Tibial nerve (tissue), 4 donors: Measurements from ENCODE around the gene HCN1. TPM values are rescaled to one million over a fixed set of nuclear protein-coding genes. Genes with fewer than 3 reads are reported as not detected.
"Not testable (repeated sequence)": the region's sequence is repeated elsewhere in the genome, so short reads cannot be mapped to it uniquely, and the experiment has no call there.

Experiments
- DNase-seq, 2 donors: peaks; one replicate each; pipeline ENCODE4 v3.0.0-alpha.2; 2019; ENCODE audit warnings: low spot score in 2 of 2
- H3K27ac ChIP-seq, 4 donors: fragments of 200-600 bp; sonication (generic) in 3 of 4; one replicate each; pipeline ENCODE4 v1.5.1; 2017 to 2019; ENCODE audit warnings: mild to moderate bottlenecking in 1 of 4
- H3K27me3 ChIP-seq, 2 donors: fragments of 200-600 bp; sonication (generic) in 1 of 2; one replicate each; pipeline versions ENCODE4 v1.5.1 to v1.6.0; 2017 to 2019
- H3K36me3 ChIP-seq, 3 donors: fragments of 200-600 bp; sonication (generic); one replicate each; pipeline ENCODE4 v1.5.1; 2018 to 2019
- H3K4me1 ChIP-seq, 4 donors: fragments of 200-600 bp; sonication (generic) in 3 of 4; one replicate each; pipeline ENCODE4 v1.5.1; 2017 to 2019
- H3K4me3 ChIP-seq, 4 donors: fragments of 200-600 bp; sonication (generic) in 3 of 4; one replicate each; pipeline ENCODE4 v1.5.1; 2017 to 2019; ENCODE audit warnings: mild to moderate bottlenecking in 1 of 4, moderate library complexity in 1 of 4
- H3K9me3 ChIP-seq, 4 donors: fragments of 200-600 bp; sonication (generic) in 3 of 4; one replicate each; pipeline ENCODE4 v1.5.1; 2017 to 2019
- EP300 ChIP-seq, 2 donors: sonication (generic); formaldehyde crosslinking; IDR thresholded peaks; one replicate each; pipeline ENCODE4 v1.6.1; 2017; ENCODE audit warnings: antibody characterized with exemption in 2 of 2, mild to moderate bottlenecking in 1 of 2
- POLR2A ChIP-seq, 2 donors: fragments of 450-650 bp; IDR thresholded peaks; one replicate each; pipeline ENCODE4 v1.6.1; 2017; ENCODE audit warnings: antibody characterized with exemption in 2 of 2, mild to moderate bottlenecking in 2 of 2, moderate library complexity in 2 of 2
- WGBS, 2 donors: methylation state at CpG; one replicate each; pipeline ENCODE4 v1.1.5; 2018; 5-methylcytosine and 5-hydroxymethylcytosine counted together
- total RNA-seq, 4 donors: library from RNA; depleted of rRNA; stranded (reverse); fragments of >200 nt; gene quantifications; one replicate each; pipeline ENCODE4 v1.1.0, GENCODE V29; 2016
- TF ChIP-seq, protein P1 (sequence below), 5 experiments: fragments of 200-600 bp in 3 of 5; fragments of 450-650 bp in 2 of 5; sonication (generic) in 3 of 5; IDR thresholded peaks; one replicate each; pipeline ENCODE4 v1.5.1; 2016 to 2019; ENCODE audit warnings: antibody characterized with exemption in 5 of 5, mild to moderate bottlenecking in 3 of 5, moderate library complexity in 2 of 5

The HCN1 gene
- total RNA-seq, 4 donors from 2014 or later, result 16.2 to 21.9 (median 17.7) TPM

GRCh38 chr5:45355189-45355992, 340.8 kb downstream of the HCN1 start:
- DNase-seq, result no peak
- Histone ChIP-seq H3K27ac (no peak overlapping the region), H3K27me3 (no peaks in the 10 kb centered on the region), H3K9me3 (no peaks in the 10 kb centered on the region), H3K4me1 (no peaks in the 10 kb centered on the region), H3K4me3 (no peak overlapping the region), H3K36me3 (no peaks in the 10 kb centered on the region)
- TF ChIP-seq POLR2A (IDR thresholded peaks at IDR 0.05), result no peak
- TF ChIP-seq, protein P1, sequence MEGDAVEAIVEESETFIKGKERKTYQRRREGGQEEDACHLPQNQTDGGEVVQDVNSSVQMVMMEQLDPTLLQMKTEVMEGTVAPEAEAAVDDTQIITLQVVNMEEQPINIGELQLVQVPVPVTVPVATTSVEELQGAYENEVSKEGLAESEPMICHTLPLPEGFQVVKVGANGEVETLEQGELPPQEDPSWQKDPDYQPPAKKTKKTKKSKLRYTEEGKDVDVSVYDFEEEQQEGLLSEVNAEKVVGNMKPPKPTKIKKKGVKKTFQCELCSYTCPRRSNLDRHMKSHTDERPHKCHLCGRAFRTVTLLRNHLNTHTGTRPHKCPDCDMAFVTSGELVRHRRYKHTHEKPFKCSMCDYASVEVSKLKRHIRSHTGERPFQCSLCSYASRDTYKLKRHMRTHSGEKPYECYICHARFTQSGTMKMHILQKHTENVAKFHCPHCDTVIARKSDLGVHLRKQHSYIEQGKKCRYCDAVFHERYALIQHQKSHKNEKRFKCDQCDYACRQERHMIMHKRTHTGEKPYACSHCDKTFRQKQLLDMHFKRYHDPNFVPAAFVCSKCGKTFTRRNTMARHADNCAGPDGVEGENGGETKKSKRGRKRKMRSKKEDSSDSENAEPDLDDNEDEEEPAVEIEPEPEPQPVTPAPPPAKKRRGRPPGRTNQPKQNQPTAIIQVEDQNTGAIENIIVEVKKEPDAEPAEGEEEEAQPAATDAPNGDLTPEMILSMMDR (IDR thresholded peaks at IDR 0.05), result no peak
- 93 to 98% methylated on average over 3 of the region's 3 CpGs for WGBS, 2 donors

- Histone ChIP-seq H3K27me3 (no peaks in the 10 kb centered on the region), H3K36me3 (no peaks in the 10 kb centered on the region), H3K9me3 (no peaks in the 10 kb centered on the region), H3K4me1 (no peaks in the 10 kb centered on the region), H3K4me3 (no peak overlapping the region), H3K27ac (no peak overlapping the region)
- DNase-seq, result no peak
- 79 to 85% methylated on average over 2 of the region's 2 CpGs for WGBS, 2 donors
- TF ChIP-seq EP300 (IDR thresholded peaks at IDR 0.05), result no peak
- TF ChIP-seq, protein P1 (IDR thresholded peaks at IDR 0.05), result no peak
- TF ChIP-seq POLR2A (IDR thresholded peaks at IDR 0.05), result no peak
Observed at GRCh38 chr5:45336464-45336863, 359.7 kb downstream of the HCN1 start.

- WGBS, 2 donors, result 73 to 83% methylated on average over 2 of the region's 2 CpGs
- no peak for DNase-seq
Observed at GRCh38 chr5:45335978-45336377, 360.2 kb downstream of the HCN1 start.

DNA sequence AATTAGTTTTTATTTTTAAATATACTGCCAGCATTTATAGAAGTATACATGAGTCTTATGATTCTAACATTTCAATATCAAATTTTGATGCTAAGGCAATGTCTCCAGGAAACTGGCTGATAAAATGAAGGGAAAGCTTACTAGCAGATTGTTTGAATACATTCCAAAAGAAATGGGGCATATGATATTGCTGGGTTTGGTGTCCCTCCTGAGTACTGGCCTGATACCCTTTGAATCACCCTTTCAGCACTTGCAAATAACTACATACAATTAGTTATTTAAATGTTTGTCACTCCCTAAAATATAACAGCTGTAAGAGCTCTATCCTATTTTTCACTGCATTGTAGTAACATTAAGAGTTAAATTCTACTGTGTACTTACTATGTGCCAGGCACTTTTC, 360.8 kb downstream of the HCN1 start:
- Histone ChIP-seq H3K9me3 (no peaks in the 10 kb centered on the region), H3K27me3 (no peaks in the 10 kb centered on the region), H3K4me3 (no peak overlapping the region), H3K4me1 (no peaks in the 10 kb centered on the region), H3K36me3 (no peaks in the 10 kb centered on the region), H3K27ac (no peak overlapping the region)
- no peak for DNase-seq
- TF ChIP-seq EP300 (IDR thresholded peaks at IDR 0.05) (no peak), POLR2A (IDR thresholded peaks at IDR 0.05) (no peak)
- TF ChIP-seq, protein P1 (IDR thresholded peaks at IDR 0.05), result no peak

More at GRCh38 chr5:45335978-45336377, 360.2 kb downstream of the HCN1 start:
- Histone ChIP-seq H3K27me3 (no peaks in the 10 kb centered on the region), H3K4me3 (no peak overlapping the region), H3K36me3 (no peaks in the 10 kb centered on the region), H3K4me1 (no peaks in the 10 kb centered on the region), H3K27ac (no peak overlapping the region), H3K9me3 (no peaks in the 10 kb centered on the region)
- no peak for TF ChIP-seq EP300 (IDR thresholded peaks at IDR 0.05)
- TF ChIP-seq, protein P1 (IDR thresholded peaks at IDR 0.05), result no peak
- TF ChIP-seq POLR2A (IDR thresholded peaks at IDR 0.05), result no peak

- 41 to 55% methylated on average over 1 of the region's 1 CpG for WGBS, 2 donors
- TF ChIP-seq, protein P1 (IDR thresholded peaks at IDR 0.05), result no peak
- no peak for TF ChIP-seq EP300 (IDR thresholded peaks at IDR 0.05)
- no peak for TF ChIP-seq POLR2A (IDR thresholded peaks at IDR 0.05)
- DNase-seq, result no peak
Observed at GRCh38 chr5:45334939-45335338, 361.2 kb downstream of the HCN1 start.

GRCh38 chr5:45312627-45313026, 383.6 kb downstream of the HCN1 start:
- H3K9me3 ChIP-seq, result peaks cover 0 to 42% (median 2%) of the 10 kb centered on the region in 4 donors
- not testable (repeated sequence) for H3K36me3 ChIP-seq, H3K27me3 ChIP-seq, H3K27ac ChIP-seq, H3K4me3 ChIP-seq, H3K4me1 ChIP-seq, DNase-seq
- 84 to 93% methylated on average over 8 of the region's 8 CpGs for WGBS, 2 donors

More at GRCh38 chr5:45334939-45335338, 361.2 kb downstream of the HCN1 start:
- H3K36me3 ChIP-seq, result no peaks in the 10 kb centered on the region
- H3K27me3 ChIP-seq, result no peaks in the 10 kb centered on the region
- no peaks in the 10 kb centered on the region for H3K4me1 ChIP-seq
- no peak overlapping the region for H3K27ac ChIP-seq
- H3K4me3 ChIP-seq, result no peak overlapping the region
- no peaks in the 10 kb centered on the region for H3K9me3 ChIP-seq
